WERI-Rb-1 (cell line): ENCODE measurements around the gene FAM167B.

Source experiments
- DNase-seq: peaks from one replicate; pipeline ENCODE4 v3.0.0-alpha.2; 2020
- H3K27ac ChIP-seq: fragments of 250-450 bp; sonication (Bioruptor Pico); 2 replicates; pipeline ENCODE4 v1.5.1; 2020; ENCODE audit warnings: mild to moderate bottlenecking, moderate library complexity
- H3K27me3 ChIP-seq: fragments of 250-450 bp; sonication (Bioruptor Pico); 2 replicates; pipeline ENCODE4 v1.5.1; 2021; ENCODE audit warnings: mild to moderate bottlenecking, low read depth, moderate library complexity; ENCODE audit not compliant: insufficient read depth, severe bottlenecking
- H3K36me3 ChIP-seq: fragments of 250-450 bp; sonication (Bioruptor Pico); 2 replicates; pipeline ENCODE4 v1.5.1; 2020; ENCODE audit warnings: mild to moderate bottlenecking, moderate library complexity
- H3K4me3 ChIP-seq: 2 replicates; pipeline ENCODE4 v1.5.1; 2011; ENCODE audit warnings: low read depth, mild to moderate bottlenecking, control low read depth, low read length
- H3K9me3 ChIP-seq: fragments of 250-450 bp; sonication (Bioruptor Pico); 2 replicates; pipeline ENCODE4 v1.5.1; 2021; ENCODE audit warnings: mild to moderate bottlenecking, moderate library complexity; ENCODE audit not compliant: severe bottlenecking
- TF ChIP-seq, protein P1 (sequence below): IDR thresholded peaks from 2 replicates; pipeline ENCODE4 v1.5.1; 2011; ENCODE audit warnings: low read depth, mild to moderate bottlenecking, control low read depth, inconsistent platforms, low read length

The FAM167B gene

DNA sequence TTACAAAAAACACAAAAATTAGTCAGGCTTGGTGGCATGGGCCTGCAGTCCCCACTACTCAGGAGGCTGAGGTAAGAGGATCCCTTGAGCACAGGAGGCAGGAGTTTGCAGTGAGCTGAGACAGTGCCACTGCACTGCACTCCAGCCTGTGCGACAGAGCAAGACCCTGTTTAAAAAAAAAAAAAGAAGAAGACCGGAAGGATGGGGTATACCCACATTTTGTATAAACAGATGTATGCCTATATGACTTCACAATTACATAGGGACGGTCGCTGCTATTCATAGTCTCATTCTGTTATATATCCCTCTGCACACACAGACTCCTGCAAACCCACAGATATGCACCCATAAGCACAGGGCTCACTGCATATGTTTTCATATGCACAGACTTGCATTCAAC, 16.7 kb downstream of the FAM167B start:
- no peaks in the 10 kb centered on the region for H3K27me3 ChIP-seq
- H3K36me3 ChIP-seq, result no peaks in the 10 kb centered on the region
- no peak overlapping the region for H3K27ac ChIP-seq
- TF ChIP-seq, protein P1, sequence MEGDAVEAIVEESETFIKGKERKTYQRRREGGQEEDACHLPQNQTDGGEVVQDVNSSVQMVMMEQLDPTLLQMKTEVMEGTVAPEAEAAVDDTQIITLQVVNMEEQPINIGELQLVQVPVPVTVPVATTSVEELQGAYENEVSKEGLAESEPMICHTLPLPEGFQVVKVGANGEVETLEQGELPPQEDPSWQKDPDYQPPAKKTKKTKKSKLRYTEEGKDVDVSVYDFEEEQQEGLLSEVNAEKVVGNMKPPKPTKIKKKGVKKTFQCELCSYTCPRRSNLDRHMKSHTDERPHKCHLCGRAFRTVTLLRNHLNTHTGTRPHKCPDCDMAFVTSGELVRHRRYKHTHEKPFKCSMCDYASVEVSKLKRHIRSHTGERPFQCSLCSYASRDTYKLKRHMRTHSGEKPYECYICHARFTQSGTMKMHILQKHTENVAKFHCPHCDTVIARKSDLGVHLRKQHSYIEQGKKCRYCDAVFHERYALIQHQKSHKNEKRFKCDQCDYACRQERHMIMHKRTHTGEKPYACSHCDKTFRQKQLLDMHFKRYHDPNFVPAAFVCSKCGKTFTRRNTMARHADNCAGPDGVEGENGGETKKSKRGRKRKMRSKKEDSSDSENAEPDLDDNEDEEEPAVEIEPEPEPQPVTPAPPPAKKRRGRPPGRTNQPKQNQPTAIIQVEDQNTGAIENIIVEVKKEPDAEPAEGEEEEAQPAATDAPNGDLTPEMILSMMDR, result no peak
- no peaks in the 10 kb centered on the region for H3K9me3 ChIP-seq
- H3K4me3 ChIP-seq, result no peak overlapping the region
- DNase-seq, result no peak

DNA sequence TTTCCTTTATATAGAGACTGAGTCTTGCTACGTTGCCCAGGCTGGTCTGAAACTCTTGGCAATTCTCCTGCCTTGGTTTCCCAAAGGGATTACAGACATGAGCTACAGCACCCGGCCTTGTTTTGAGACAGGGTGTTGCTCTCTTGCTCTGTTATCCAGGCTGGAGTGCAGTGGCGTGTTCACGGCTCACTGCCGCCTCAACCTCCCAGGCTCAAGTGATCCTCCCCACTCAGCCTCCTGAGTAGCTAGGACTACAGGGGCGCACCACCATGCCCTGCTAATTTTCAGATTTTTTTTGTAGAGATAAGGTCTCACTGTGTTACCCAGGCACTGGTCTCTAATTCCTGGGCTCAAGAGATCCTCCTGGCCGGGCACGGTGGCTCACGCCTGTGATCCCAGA, 18.8 kb downstream of the FAM167B start:
- no peaks in the 10 kb centered on the region for H3K9me3 ChIP-seq
- TF ChIP-seq, protein P1, result no peak
- no peak for DNase-seq
- no peak overlapping the region for H3K27ac ChIP-seq
- H3K4me3 ChIP-seq, result no peak overlapping the region
- H3K27me3 ChIP-seq, result no peaks in the 10 kb centered on the region
- H3K36me3 ChIP-seq, result no peaks in the 10 kb centered on the region

DNA sequence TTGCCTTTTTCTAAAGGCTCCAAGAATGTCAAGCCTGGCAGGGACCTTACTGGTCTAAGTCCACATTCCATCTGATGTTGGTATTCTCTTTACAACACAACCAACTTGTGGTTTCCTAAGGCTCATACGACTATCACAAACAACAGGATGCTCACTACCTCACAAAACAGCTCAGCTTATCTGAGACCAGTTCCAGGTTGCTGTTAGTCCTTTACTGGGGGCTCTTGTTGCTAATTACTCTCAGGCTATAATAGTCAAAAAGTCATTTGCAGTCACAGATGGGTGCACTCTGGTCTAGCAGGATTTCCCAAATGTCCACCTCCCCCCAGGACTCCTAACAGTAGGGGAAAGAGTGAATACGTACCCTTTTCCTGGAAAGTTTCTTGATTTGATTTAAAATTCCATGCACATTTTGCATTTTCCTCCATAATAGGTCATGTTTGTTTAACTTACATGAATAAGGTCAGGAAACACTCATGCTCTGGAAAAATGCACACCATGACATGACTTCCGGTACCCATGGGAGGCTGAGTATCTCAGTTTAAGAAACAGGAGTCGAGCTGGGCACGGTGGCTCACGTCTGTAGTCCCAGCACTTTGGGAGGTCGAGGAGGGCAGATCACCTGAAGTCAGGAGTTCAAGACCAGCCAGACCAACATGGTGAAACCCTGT, 20.0 kb downstream of the FAM167B start:
- no peak overlapping the region for H3K4me3 ChIP-seq
- no peak overlapping the region for H3K27ac ChIP-seq
- H3K9me3 ChIP-seq, result no peaks in the 10 kb centered on the region
- no peak for DNase-seq
- TF ChIP-seq, protein P1, result no peak
- no peaks in the 10 kb centered on the region for H3K36me3 ChIP-seq
- no peaks in the 10 kb centered on the region for H3K27me3 ChIP-seq

DNA sequence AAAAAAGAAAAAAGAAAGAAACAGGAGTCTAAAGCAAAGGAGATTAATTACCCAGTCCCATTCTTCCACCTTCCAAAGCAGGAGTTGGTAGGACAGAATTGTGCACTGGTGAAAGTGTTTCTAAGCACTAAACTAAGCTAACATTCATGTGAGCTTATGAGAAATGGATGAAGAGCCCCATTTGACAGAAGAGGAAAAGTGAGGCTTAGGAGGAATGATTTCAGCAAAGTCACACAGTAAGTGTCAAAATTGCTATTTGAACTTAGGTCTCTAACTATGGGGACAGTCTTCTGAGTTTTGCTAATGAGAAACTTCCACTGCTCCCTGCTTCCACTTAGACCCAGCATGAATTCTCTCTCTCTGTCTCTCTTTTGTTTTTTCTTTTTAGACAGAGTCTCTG, 22.7 kb downstream of the FAM167B start:
- no peak for DNase-seq
- H3K9me3 ChIP-seq, result no peaks in the 10 kb centered on the region
- TF ChIP-seq, protein P1, result no peak
- H3K27me3 ChIP-seq, result no peaks in the 10 kb centered on the region
- no peaks in the 10 kb centered on the region for H3K36me3 ChIP-seq
- H3K4me3 ChIP-seq, result no peak overlapping the region
- no peak overlapping the region for H3K27ac ChIP-seq

DNA sequence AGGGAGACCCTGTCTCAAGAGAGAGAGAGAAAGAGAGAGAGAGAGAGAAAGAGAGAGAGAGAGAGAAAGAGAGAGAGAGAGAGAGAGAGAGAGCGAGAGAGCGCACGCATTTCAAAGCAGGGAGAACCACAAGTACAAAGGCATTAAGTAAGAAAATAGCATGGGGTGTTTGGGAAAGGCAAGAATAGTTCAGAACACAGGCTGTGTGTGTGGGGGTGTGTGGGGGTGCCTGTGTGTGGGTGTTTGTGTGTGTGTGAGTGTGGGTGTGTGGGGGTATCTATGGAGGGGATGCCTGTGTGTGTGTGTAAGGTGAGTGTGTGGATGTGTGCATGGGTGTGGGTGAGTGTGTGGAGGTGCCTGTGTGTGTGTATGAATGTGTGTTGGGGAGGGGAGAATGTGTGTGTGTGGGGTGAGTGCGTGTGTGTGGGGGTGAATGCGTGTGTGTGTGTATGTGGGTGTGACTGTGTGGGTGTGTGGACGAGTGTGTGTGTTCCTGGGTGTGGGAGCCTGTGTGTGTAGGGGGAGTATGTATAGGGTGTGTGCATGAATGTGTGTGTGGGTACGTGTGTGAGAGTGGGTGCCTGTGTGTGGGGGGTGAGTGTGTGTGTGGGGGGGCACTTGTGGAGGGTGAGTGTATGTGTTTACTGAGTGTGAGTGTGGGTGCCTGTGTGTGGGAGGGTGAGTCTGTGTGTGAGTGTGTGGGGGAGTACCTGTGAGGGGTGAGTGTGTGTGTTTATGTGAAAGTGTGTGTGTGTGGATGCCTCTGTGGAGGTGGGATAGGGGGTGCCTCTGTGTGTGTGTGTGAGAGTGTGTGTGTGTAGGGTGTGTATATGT, 25.8 kb downstream of the FAM167B start:
- TF ChIP-seq, protein P1, result no peak
- no peak overlapping the region for H3K4me3 ChIP-seq

More for the DNA sequence above, 25.8 kb downstream of the FAM167B start:
- Histone ChIP-seq H3K27ac (no peak overlapping the region), H3K27me3 (no peaks in the 10 kb centered on the region), H3K36me3 (no peaks in the 10 kb centered on the region), H3K9me3 (no peaks in the 10 kb centered on the region)
- no peak for DNase-seq
